CD4-positive, alpha-beta T cell treated with Interleukin-12 subunit alpha and Interleukin-12 subunit beta, for 1 hour (primary cell): Measurements from ENCODE around the gene MGAT5.
"Not testable (repeated sequence)": the region's sequence is repeated elsewhere in the genome, so short reads cannot be mapped to it uniquely, and the experiment has no call there.

Experiments used
- DNase-seq: peaks from one replicate; pipeline ENCODE4 v3.0.0-alpha.2; 2020

The MGAT5 gene

GRCh38 chr2:134457765-134458472 is 204.0 kb downstream of the MGAT5 start:
- DNase-seq: no peak

DNA sequence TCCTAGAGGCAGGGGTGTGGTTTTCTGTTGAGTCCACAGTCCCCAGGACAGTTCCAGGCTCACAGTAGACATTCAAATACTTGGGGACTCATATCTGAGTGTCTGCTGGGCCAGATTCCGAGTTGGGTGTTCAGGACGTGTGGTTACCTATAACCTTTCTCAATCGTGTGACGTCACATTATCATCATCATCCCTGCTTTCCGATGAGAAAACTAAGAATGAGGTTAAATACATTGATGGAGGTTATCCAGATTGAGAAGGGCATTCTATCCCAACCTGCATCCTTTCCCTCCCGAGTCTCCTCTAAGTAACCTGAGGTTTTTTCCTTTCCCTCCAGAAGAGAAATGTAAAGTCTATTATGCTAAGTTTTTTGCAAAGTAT is 204.6 kb downstream of the MGAT5 start:
- DNase-seq: no peak

DNA sequence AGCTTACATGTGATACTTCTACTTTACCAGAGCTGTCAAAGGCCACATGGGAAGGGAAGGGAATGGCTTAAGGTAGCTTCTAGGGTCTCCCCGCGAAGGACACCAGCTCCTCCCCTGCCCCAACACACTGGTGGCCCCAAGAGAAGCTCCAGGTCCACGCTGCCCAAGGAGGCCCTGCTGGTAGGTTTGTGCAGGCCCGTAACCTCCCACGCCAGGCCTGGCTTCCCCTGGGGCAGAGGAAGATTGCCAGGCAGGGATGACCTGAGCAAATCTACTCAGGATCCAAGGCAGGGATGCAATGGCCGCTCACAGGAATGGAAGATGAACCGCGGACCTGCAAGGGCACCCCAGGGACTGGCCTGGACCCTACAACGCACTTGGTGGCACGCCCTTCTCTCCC is 205.1 kb downstream of the MGAT5 start:
- DNase-seq: no peak

DNA sequence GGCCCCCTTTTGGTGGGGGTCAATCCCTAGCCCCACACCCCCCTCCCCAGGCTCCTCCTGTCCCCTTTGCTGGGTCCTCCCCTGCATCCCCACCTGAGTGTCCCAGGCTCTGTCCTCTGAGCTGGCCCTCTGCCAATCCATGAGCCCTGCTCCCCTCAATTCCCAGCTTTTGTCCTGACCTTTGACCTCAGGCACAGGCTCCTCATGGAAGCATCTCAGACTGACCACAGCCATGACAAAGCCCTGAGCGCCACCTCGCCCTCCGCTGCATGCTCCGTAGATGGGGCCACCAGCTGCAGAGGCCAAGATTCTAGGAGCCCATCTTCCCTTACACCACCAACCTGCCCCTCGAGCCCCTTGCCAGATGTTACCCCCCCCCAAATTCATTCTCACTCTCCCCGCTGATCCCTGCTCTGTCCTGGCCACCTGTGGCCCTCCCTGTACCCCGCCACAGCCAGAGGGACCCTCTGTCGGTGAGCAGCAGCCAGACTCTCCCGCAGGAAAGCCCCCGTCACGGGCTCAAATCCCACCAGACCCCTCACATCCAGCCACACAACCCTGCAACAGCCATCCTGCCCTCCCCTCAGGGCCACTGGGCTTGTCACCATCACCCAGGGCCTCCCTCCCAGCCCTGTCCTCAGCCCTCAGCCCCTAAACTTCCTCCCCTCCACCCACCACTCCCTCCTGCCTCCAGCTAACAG is 206.0 kb downstream of the MGAT5 start:
- DNase-seq: no peak

DNA sequence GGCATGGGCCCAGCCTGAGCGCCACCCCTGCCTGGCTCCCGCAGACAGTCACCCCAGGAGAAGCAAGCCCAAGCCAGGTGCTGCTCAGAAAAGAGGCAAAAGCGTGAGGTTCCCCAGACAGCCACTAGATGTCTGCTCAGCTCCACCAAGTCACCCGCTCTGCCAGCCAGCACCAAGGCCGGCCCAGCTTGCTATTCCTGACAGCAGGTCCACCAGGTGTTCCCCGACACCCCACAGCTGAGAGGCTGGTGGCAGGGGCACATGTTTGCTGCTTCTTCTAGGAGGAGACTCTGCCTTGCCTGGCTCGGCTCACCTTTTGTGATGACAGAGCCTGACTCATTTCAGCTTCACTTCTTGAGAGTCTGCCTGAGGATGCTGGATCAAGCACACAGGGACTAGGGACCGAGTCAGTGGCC is 206.7 kb downstream of the MGAT5 start:
- DNase-seq: peak; percentile 38

- no peak for DNase-seq
Measured at GRCh38 chr2:134461511-134461910, 207.6 kb downstream of the MGAT5 start.

DNA sequence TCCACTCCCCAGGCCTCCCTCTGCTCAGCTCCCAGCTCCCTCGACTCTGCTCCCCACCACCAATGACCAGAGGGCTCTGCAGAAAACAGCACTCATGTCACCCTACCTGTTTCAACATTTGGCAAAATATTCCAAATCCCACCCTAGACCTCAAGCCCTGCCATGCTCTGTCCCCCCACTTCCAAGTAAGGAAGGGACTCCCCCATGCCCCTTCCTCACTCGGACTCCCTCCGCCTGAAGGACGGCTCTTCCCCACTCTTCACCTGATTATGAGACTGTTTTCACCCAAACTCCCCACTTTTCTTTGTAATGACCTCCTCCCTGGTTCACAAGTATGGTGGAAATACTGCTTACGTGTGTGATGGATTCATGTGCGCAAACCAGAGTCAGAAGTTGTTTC is 208.4 kb downstream of the MGAT5 start:
- DNase-seq: no peak

DNA sequence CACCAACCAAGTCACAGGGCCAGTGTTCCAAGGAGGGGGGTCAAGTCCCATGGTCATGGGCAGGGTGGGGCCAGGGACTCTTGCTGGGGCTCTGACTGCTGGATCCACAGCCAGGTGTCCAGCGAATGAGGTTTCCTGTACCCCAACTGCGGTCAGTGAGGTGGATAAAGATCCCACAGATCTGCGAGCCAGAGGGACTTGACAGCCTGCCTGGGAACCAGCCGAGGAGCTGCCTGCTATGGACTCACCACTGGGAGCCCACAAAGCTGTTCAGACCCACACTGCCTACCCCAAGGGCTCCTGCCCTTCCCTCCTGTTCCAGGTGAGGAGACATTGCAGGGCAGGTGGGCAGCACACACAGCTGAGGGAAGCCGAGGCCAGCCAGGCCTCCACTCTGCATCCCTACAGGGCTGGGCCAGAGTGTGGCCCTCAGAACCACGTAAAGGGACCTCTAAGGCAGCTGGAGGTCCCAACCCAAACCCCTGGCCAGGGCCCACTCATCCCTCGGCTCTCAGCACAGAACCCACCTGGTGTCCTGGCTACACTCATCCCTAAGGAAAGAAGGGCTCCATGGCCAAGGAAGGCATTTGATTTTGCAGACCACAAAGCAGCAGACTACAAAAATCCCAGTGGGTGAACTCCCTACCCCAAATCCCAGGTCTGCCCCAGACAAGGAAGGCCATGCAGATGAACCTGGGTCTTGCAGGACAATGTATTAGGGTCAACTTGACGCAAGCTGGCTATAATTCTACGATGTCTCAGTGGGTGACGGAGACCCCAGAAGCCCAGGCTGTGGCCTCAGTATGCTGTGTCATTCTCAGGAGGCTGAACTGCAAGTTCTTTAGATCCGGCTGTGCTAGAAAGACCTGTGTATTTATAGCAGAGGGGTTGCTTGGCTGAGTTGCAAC is 209.2 kb downstream of the MGAT5 start:
- no peak for DNase-seq

GRCh38 chr2:134463699-134464022 is 209.8 kb downstream of the MGAT5 start:
- no peak for DNase-seq

DNA sequence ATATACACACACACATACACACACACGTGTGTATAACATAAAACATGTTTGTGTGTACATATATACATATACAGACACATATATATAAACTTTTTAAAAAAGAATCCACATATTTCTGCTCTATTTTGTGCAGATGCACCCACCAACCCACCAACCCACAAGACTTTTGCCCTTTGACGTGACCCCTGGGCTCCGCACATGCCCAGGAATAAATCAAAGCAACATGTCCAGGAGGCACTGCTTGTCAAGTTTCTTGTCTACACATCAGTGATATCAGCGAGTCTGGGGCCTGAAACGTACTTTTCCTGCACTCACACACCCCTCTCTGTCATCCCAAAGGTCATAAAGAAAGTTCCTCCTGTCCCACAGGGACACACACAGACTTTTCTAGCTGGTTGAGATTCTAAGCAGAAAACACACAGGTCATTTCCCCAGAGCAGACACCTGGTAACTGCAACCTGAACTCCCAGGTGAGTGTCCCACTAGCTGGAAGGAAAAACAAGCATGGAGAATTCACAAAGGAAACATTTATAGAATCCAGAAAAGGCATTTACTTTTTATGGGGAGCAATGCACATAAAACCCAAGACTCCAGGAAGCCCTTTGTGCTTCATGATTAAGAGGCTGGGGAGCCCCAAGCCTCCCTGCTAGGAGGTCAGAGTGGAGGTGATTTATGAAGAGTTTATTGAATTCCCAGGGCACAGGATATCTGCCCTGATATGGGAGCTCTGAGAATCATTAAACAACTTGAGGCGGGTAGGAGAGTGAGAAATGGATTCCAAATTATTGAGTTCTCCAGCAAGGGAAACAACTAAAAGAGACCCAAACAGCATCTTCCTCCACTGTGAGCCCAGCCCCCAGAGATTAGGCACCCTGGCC is 211.6 kb downstream of the MGAT5 start:
- DNase-seq: no peak

- peak; percentile 33 for DNase-seq
Measured at GRCh38 chr2:134466141-134466540, 212.3 kb downstream of the MGAT5 start.

GRCh38 chr2:134468164-134468563 is 214.3 kb downstream of the MGAT5 start:
- DNase-seq: no peak

GRCh38 chr2:134468776-134469175 is 214.9 kb downstream of the MGAT5 start:
- no peak for DNase-seq

- no peak for DNase-seq
Measured at GRCh38 chr2:134469516-134470115, 215.7 kb downstream of the MGAT5 start.

GRCh38 chr2:134470561-134471168 is 216.8 kb downstream of the MGAT5 start:
- no peak for DNase-seq

- not testable (repeated sequence) for DNase-seq
Measured at GRCh38 chr2:134476982-134477381, 223.1 kb downstream of the MGAT5 start.

DNA sequence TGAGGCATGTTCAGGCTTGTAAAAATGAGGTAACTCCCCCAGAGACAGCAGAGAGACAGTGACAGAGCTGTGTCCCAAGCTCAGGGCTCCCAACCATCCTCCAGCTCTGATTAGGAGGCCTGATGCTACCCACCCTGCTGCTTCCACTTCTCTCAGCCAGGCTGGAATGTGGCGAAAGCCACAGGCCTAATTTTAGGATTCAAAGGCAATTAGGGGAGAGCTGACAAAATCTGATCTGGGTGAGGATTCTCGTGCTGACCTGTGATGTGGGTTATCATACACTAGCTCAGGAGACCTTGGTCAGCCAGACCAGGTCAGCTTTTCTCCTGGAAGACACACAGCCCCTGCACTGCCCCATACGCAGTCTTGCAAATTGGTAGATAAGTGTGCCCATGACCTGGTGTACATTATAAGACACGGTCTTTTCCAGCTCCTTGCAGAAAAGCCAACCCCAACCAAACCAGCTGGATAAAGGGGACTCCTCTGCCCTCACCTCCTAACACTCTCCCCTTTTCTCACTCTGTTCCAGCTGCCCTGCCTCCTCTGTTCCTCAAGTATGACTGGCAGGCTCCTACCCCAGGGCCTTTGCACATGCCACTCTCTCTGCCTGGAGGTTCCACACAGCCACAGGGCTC is 225.9 kb downstream of the MGAT5 start:
- no peak for DNase-seq

DNA sequence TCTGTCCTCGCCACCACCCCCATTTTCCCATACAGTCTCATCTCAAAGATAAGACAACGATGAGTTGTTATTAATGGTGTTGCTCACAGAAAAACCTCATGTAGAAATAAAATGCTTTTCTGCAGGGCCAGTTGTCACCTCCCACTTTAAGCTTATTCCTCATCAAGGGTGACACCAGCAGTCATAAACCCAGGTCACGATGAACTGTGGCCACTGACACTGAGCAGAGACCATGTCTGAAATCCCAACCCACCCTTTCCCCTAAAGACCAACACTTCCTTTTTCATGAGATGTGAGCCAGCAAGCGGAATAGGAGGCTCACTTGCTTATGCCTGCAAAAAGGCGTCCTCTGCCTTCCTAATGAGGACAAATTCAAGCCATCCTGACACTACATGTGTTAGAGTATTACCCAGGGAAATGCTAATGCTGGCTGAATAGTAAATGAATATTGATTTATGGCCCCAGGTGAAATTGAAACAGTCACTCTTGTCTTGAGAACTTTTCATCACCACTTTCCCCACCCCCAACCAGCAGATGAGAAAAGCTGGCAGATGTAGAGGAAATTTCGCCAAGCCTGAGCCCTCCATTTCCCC is 228.4 kb downstream of the MGAT5 start:
- DNase-seq: no peak

DNA sequence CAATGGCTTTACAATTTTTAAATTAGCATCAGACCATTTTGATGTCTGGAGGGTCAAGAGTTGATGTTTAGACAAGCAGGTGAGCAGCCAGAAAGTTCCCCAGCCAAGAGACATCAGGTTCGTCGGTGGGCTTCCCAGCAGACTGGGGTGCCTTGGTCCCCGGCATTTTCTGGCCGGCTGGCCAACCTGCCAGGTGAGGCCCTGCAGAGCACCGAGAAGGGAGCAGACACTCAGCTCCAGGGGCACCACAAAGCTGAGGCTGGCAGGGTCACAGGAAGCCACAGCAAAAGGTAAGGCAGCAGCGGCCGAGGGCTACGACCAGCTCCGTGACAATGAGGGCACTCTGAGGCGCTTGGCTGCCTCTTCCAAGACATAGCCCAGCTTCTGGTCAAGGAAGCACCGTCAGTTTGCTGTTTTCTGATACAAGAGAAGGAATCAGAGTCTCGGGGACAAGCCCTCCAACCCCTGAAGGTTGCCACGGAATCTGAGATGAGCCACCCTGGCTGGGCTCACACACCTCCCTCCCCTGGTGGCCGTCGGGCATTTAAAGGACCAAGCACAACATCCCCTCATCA is 229.0 kb downstream of the MGAT5 start:
- no peak for DNase-seq

DNA sequence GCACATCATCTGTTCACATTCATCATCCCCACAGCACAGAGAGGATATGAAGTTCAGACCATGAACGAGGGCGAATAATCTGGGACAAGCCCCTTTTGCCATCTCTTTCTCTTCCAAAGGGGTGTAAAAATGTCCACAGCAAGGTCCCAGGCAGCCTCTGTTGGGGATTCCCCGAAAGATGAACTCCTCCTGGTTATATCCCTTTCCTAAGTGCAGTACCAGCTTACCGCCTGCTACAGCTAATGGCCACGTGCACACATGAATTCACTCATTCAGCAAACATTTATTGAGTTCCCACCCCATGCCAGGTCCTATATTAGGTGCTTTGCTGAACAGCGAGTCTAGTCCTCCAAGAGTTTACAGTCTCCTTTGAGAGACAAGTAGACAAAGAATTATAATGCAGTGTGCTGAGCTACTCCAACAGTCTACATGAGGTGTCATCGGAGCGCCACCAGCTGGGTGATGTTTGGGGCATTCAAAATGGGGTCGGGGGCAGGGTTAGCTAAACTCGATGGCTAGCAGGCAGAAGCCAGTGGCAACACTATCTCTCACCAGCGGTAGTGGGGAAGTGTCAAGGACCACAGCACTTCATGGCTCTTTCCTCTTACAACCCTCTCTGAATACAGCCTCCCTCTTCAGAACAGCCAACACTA is 236.0 kb downstream of the MGAT5 start:
- DNase-seq: no peak
